Astrocyte (in vitro differentiated cells and primary cell): ENCODE data around the gene NNAT. TPM values are rescaled to one million over a fixed set of nuclear protein-coding genes. Genes with fewer than 3 reads are reported as not detected.

Experiments used
- DNase-seq: peaks from one replicate; pipeline ENCODE4 v3.0.0-alpha.2; 2010; ENCODE audit warnings: low read depth
- FAIRE-seq: peaks from 2 replicates; lab custom pipeline; 2011; peaks lifted over from hg19 to GRCh38; lab: Jason Lieb, UNC
- H2AFZ ChIP-seq: 2 replicates; pipeline ENCODE4 v1.6.0; 2012; ENCODE audit warnings: low read depth, low read length, inconsistent platforms
- H3K27ac ChIP-seq: 2 replicates; pipeline ENCODE4 v1.5.1; 2011; ENCODE audit warnings: low read depth, low read length, inconsistent platforms
- H3K27me3 ChIP-seq: 2 replicates; pipeline ENCODE4 v1.6.0; 2011; ENCODE audit warnings: low read length, inconsistent platforms; ENCODE audit not compliant: insufficient read depth
- H3K36me3 ChIP-seq: 2 replicates; pipeline ENCODE4 v1.5.1; 2011; ENCODE audit warnings: low read length, inconsistent platforms; ENCODE audit not compliant: insufficient read depth
- H3K4me1 ChIP-seq: 2 replicates; pipeline ENCODE4 v1.5.1; 2011; ENCODE audit warnings: low read length, inconsistent platforms; ENCODE audit not compliant: insufficient read depth
- H3K4me2 ChIP-seq: 2 replicates; pipeline ENCODE4 v1.6.0; 2012; ENCODE audit warnings: low read length, inconsistent platforms
- H3K4me3 ChIP-seq: 2 replicates; pipeline ENCODE4 v1.5.1; 2011; ENCODE audit warnings: low read depth, mild to moderate bottlenecking, low read length, inconsistent platforms; ENCODE audit not compliant: insufficient read depth
- H3K79me2 ChIP-seq: 2 replicates; pipeline ENCODE4 v1.6.0; 2012; ENCODE audit warnings: mild to moderate bottlenecking, low read length, inconsistent platforms; ENCODE audit not compliant: insufficient read depth
- H3K9ac ChIP-seq: 2 replicates; pipeline ENCODE4 v1.6.0; 2012; ENCODE audit warnings: mild to moderate bottlenecking, low read length, inconsistent platforms
- H3K9me3 ChIP-seq: 2 replicates; pipeline ENCODE4 v1.5.1; 2012; ENCODE audit warnings: low read depth, mild to moderate bottlenecking, low read length, inconsistent platforms; ENCODE audit not compliant: insufficient read depth
- H4K20me1 ChIP-seq: 2 replicates; pipeline ENCODE4 v1.6.0; 2012; ENCODE audit warnings: low read length, inconsistent platforms; ENCODE audit not compliant: insufficient read depth
- H3K27ac Mint-ChIP-seq: one replicate; pipeline ENCODE4 v1.8.0; 2021; ENCODE audit warnings: mild to moderate bottlenecking, mixed read lengths; ENCODE audit not compliant: unreplicated experiment
- H3K27me3 Mint-ChIP-seq: one replicate; pipeline ENCODE4 v1.8.0; 2021; ENCODE audit warnings: low read depth, mixed read lengths; ENCODE audit not compliant: unreplicated experiment
- H3K36me3 Mint-ChIP-seq: one replicate; pipeline ENCODE4 v1.8.0; 2021; ENCODE audit warnings: low read depth, mixed read lengths; ENCODE audit not compliant: unreplicated experiment
- H3K4me1 Mint-ChIP-seq: one replicate; pipeline ENCODE4 v1.8.0; 2021; ENCODE audit warnings: low read depth, mixed read lengths; ENCODE audit not compliant: unreplicated experiment
- H3K4me3 Mint-ChIP-seq: one replicate; pipeline ENCODE4 v1.8.0; 2021; ENCODE audit warnings: mild to moderate bottlenecking, moderate library complexity, mixed read lengths; ENCODE audit not compliant: unreplicated experiment
- H3K9me3 Mint-ChIP-seq: one replicate; pipeline ENCODE4 v1.8.0; 2021; ENCODE audit warnings: mild to moderate bottlenecking, mixed read lengths; ENCODE audit not compliant: unreplicated experiment
- CTCF ChIP-seq: IDR thresholded peaks from 2 replicates; pipeline ENCODE4 v1.5.1; 2011; ENCODE audit warnings: low read depth, mild to moderate bottlenecking, inconsistent platforms, low read length, moderate library complexity; ENCODE audit not compliant: insufficient read depth
- EZH2 ChIP-seq: IDR thresholded peaks from 2 replicates; pipeline ENCODE4 v1.6.1; 2012; ENCODE audit warnings: mild to moderate bottlenecking, low read length, inconsistent platforms; ENCODE audit not compliant: insufficient read depth
- total RNA-seq: library from RNA; stranded (reverse); gene quantifications from 2 replicates; pipeline ENCODE4 v1.2.1, GENCODE V29; 2021

The NNAT gene
- total RNA-seq, 1 donor from 2014 or later, result 3.6 TPM

GRCh38 chr20:37535443-37536132, 14.5 kb downstream of the NNAT start:
- Histone ChIP-seq H3K9ac (no peak overlapping the region), H3K27me3 (no peaks in the 10 kb centered on the region), H3K9me3 (no peaks in the 10 kb centered on the region), H3K36me3 (no peaks in the 10 kb centered on the region), H3K4me2 (no peak overlapping the region), H4K20me1 (no peaks in the 10 kb centered on the region), H3K4me1 (peaks cover 2% of the 10 kb centered on the region), H3K79me2 (no peaks in the 10 kb centered on the region), H3K4me3 (no peak overlapping the region), H3K27ac (no peak overlapping the region), H2AFZ (no peak overlapping the region)
- Mint-ChIP-seq H3K36me3 (no peaks in the 10 kb centered on the region), H3K9me3 (no peaks in the 10 kb centered on the region), H3K27ac (peak overlapping the region; percentile 28), H3K27me3 (peaks cover 4% of the 10 kb centered on the region), H3K4me1 (peaks cover 3% of the 10 kb centered on the region), H3K4me3 (no peak overlapping the region)
- DNase-seq (no peak), FAIRE-seq (no peak)
- TF ChIP-seq CTCF, result no peak
- TF ChIP-seq EZH2, result no peak

- no peak for DNase-seq
- H3K36me3 ChIP-seq, result no peaks in the 10 kb centered on the region
- no peaks in the 10 kb centered on the region for H4K20me1 ChIP-seq
- Mint-ChIP-seq H3K27me3 (peaks cover 4% of the 10 kb centered on the region), H3K4me1 (peaks cover 3% of the 10 kb centered on the region), H3K36me3 (no peaks in the 10 kb centered on the region), H3K9me3 (no peaks in the 10 kb centered on the region), H3K4me3 (no peak overlapping the region), H3K27ac (no peak overlapping the region)
- no peak overlapping the region for H3K27ac ChIP-seq
- no peaks in the 10 kb centered on the region for H3K79me2 ChIP-seq
- H3K4me2 ChIP-seq, result no peak overlapping the region
- H3K9ac ChIP-seq, result no peak overlapping the region
- no peak overlapping the region for H2AFZ ChIP-seq
- H3K9me3 ChIP-seq, result no peaks in the 10 kb centered on the region
- H3K4me3 ChIP-seq, result no peak overlapping the region
- H3K27me3 ChIP-seq, result no peaks in the 10 kb centered on the region
- no peak for FAIRE-seq
- H3K4me1 ChIP-seq, result peaks cover 2% of the 10 kb centered on the region
- no peak for TF ChIP-seq EZH2
- TF ChIP-seq CTCF, result no peak
Measured at GRCh38 chr20:37537505-37537904, 16.5 kb downstream of the NNAT start.

GRCh38 chr20:37538003-37538402, 17.0 kb downstream of the NNAT start:
- Mint-ChIP-seq H3K9me3 (no peaks in the 10 kb centered on the region), H3K27me3 (peaks cover 4% of the 10 kb centered on the region), H3K4me1 (peaks cover 3% of the 10 kb centered on the region), H3K4me3 (no peak overlapping the region), H3K27ac (no peak overlapping the region), H3K36me3 (no peaks in the 10 kb centered on the region)
- H4K20me1 ChIP-seq, result no peaks in the 10 kb centered on the region
- H3K4me2 ChIP-seq, result no peak overlapping the region
- H3K4me1 ChIP-seq, result peaks cover 2% of the 10 kb centered on the region
- FAIRE-seq (no peak), DNase-seq (peak; percentile 44)
- H2AFZ ChIP-seq, result no peak overlapping the region
- H3K9ac ChIP-seq, result no peak overlapping the region
- TF ChIP-seq CTCF, result no peak
- H3K9me3 ChIP-seq, result no peaks in the 10 kb centered on the region
- no peaks in the 10 kb centered on the region for H3K79me2 ChIP-seq
- no peaks in the 10 kb centered on the region for H3K36me3 ChIP-seq
- H3K27ac ChIP-seq, result no peak overlapping the region
- H3K4me3 ChIP-seq, result no peak overlapping the region
- H3K27me3 ChIP-seq, result no peaks in the 10 kb centered on the region
